HL-60 (cell line): ENCODE measurements around the gene SULT1B1.

ENCODE experiments used
- POLR2AphosphoS5 ChIP-seq: IDR thresholded peaks from 2 replicates; pipeline ENCODE4 v1.6.1; 2012; ENCODE audit warnings: low read depth
- SPI1 ChIP-seq: IDR thresholded peaks from 2 replicates; pipeline ENCODE4 v1.6.1; 2012; ENCODE audit warnings: low read depth, mild to moderate bottlenecking, borderline replicate concordance
- TF ChIP-seq, protein P1 (sequence below): IDR thresholded peaks from one replicate; pipeline ENCODE4 v1.5.1; 2011; ENCODE audit warnings: low read length, control low read depth, inconsistent platforms; ENCODE audit not compliant: insufficient read depth

DNA sequence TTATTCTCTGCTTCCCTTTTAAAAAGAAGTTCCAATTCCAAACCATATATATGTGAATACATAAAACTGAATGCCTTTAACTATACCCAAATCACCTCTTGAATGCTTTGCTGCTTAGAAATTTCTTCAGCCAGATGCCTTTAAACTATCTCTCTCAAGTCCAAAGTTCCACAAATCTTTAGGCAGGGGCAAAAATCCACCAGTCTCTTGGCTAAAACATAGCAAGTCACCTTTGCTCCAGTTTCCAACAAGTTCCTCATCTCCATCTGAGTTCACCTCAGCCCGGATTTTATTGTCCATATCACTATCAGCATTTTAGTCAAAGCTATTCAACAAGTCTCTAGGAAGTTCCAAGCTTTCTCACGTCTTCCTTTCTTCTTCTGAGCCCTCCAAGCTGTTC lies 49.8 kb downstream of the SULT1B1 start:
- TF ChIP-seq, protein P1, sequence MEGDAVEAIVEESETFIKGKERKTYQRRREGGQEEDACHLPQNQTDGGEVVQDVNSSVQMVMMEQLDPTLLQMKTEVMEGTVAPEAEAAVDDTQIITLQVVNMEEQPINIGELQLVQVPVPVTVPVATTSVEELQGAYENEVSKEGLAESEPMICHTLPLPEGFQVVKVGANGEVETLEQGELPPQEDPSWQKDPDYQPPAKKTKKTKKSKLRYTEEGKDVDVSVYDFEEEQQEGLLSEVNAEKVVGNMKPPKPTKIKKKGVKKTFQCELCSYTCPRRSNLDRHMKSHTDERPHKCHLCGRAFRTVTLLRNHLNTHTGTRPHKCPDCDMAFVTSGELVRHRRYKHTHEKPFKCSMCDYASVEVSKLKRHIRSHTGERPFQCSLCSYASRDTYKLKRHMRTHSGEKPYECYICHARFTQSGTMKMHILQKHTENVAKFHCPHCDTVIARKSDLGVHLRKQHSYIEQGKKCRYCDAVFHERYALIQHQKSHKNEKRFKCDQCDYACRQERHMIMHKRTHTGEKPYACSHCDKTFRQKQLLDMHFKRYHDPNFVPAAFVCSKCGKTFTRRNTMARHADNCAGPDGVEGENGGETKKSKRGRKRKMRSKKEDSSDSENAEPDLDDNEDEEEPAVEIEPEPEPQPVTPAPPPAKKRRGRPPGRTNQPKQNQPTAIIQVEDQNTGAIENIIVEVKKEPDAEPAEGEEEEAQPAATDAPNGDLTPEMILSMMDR, result no peak
- TF ChIP-seq POLR2AphosphoS5 (no peak), SPI1 (no peak)
